GM11168 (cell line): ENCODE measurements around the gene DNAH12.

Experiments
- in situ Hi-C: fragments of 300-500 bp; cut with MboI; formaldehyde crosslinking; loops from one replicate; pipeline ENCODE4 v1.12.0; 2022; ENCODE audit warnings: low sequenced_read_pairs; ENCODE audit not compliant: unreplicated experiment

The DNAH12 gene

GRCh38 chr3:57256844-57257243 is 287.3 kb downstream of the DNAH12 start:
- in situ Hi-C loops: no loop called here

DNA sequence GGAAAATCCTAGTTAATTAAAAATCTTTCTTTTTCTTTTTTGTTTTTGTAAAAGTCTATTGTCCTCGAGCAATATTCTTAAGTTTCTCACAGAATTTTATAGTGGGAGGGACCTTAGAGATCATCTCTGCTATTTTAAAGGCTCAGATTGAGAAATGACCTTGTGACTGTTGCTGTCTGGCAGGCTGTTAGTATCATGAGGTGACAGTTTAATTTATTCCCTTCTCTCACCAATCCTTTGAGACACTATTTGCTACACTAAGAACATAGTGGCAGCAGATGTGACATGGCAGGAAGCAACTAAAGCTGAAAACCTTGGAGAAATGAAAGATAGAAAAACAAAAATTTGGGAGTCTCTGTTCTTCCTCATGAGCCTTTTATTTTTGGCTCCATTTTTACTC is 291.7 kb downstream of the DNAH12 start:
- in situ Hi-C loops: no loop called here

DNA sequence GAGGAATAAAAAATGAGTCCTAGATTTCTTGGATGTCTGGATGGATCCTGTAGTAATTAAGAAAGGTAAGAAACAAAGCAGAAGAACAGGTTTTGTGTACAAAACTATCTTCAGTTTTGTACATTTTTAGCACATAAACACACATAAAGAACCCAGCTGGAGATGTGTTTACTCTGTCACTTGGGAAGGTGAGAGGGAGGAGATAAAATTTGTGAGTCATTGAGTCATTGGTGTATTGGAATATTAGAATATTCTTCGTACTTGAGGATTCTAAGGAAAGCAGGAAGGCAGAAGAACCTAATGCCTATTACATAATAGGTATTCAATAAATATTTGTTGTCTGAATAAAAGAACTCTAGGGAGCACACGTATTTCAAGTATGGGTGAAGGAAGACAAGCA is 299.2 kb downstream of the DNAH12 start:
- in situ Hi-C loops: no loop called here
